HG02870 (cell line): Measurements from ENCODE around the gene SEZ6L2.
"Not testable (repeated sequence)": the region's sequence is repeated elsewhere in the genome, so short reads cannot be mapped to it uniquely, and the experiment has no call there.

Experiments
- ATAC-seq: cut with Tn5 transposase; IDR thresholded peaks from one replicate; pipeline ENCODE4 v1.9.1; 2021; ENCODE audit warnings: mild to moderate bottlenecking, moderate library complexity; ENCODE audit not compliant: unreplicated experiment

SEZ6L2 gene

DNA sequence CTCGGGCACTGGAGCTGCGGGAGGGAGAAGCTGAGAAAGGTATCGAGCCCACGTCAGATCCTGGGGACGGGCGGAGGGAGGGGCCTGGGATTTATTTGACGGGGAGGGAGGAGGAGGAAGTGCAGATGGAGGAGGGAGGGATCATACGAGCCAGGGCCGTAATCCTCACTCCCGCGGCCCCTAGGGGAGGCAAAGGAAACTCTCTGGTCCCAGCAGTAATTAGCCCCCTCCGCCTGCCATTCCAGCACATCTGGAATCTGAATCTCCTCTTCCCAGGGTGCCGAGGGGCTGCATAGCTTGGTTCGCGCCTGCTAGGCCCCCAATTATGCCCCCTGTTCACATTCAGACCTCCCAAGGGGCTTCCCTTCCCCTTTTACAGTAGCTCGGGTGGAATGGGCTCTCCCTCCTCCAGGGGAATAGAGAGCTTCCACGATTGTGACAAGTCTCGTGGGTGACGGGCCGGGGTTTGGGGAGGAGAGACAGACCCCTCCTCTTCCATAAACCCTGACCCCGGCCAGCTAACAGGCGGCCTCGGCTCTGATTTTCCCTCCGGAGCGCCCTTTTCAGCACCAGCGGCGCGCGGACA, at the start of gene SEZ6L2:
Gene SEZ6L2, minus strand, starts transcription at position 35 of the 586 bp plus-strand sequence. CDS start 531 bp downstream, outside the sequence.
- no peak for ATAC-seq

- ATAC-seq = no peak
These were observed 48.5 kb upstream of the SEZ6L2 start for GRCh38 chr16:29947897-29948296.

DNA sequence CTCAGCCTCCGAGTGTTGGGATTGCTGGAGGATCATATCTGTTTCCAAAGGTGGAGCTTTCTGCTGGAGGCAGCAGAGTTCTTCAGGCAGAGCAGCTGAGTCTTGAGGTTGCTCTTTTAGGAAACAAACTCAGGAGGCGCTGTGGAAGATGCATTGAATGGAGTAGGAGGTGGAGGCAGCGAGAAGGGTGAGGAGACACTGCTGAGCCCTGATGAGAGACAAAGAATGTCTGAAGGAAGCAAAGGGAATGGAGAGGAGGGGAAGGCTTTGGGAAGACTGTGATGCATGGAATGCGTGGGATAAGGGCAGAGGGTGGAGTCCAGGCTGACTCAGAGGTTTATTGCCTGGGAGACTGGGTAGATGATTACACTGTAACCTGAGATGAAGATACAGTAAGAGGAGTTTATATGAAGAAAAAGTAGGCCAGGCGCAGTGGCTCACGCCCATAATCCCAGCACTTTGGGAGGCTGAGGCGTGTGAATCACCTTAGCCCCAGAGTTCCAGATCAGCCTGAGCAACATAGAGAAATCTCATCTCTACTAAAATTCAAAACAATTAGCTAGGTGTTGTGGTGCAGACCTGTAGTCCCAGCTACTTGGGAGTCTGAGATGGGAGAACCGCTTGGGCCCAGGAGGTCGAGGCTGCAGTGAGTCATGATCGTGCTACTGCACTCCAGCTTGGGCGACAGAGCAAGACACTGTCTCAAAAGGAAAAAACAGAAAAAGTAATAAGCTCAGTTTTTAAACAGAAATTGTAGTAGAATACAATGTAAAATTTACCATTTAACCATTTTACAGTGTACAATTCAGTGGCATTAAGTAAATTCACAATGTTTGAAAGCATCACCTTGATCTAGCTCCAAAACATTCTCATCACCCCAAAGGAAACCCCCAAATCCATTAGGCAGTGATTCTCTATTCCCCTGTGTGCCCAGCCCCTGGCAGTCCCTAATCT, 44.8 kb upstream of the SEZ6L2 start:
- no peak for ATAC-seq

DNA sequence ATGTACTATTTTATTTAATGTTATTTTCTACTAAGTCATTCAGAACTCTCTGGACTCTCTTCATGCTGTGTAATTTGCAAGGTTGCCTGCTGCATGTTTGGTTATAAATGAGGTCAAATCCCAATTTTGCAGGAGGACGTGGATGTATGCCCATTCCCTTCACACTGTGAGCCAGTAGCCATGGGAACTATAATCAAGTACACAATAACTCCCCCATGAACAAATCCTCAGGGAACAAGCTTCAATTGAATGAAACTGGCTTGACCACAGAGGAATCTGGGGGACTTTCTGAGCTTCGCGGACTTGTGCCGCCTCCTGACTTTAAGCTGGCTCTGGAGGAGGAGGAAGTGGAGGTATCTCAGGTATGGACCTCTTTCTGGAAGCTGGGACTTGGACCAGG, 41.3 kb upstream of the SEZ6L2 start:
- ATAC-seq = no peak

GRCh38 chr16:29931750-29932149, 32.4 kb upstream of the SEZ6L2 start:
- not testable (repeated sequence) for ATAC-seq

DNA sequence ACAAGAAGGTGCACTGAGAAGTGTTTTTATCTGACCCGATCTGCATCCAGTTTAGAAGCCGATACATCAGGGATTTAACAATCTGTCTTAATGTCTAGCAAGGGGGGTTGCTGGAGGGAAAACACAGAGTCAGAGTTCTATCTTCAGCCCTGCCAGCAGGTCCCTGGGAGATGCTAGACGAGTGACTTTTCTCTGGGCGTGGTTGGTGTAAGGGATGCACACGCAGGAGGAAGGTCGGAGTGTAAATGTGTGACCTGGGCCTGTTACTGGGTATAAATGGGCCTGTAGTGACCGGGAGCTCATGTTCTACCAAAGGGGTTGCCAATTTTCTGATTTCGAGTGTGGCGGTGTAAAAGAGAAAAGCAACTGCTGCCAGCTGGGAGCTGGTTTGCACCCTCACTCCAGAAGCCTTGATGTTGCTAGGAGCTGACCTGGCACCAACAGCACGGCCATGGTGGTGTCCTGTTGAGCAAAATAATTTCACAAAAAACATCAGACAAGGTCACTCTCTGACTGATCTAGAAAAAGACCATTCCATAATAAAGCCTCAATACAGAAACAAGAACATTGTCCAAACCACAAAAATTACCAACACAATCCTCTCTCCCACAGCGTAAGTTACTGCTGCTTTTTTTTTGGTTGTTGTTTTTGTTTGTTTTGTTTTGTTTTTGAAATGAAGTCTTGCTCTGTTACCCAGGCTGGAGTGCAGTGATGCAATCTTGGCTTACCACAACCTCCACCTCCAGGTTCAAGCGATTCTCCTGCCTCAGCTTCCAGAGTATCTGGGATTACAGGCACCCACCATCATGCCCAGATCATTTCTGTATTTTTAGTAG, 27.9 kb upstream of the SEZ6L2 start:
- ATAC-seq = no peak

- ATAC-seq = no peak
These were observed 27.3 kb upstream of the SEZ6L2 start for GRCh38 chr16:29926711-29927052.

- peak; percentile 87 for ATAC-seq
These were observed 26.7 kb upstream of the SEZ6L2 start, which contains the start of gene KCTD13 for GRCh38 chr16:29925781-29926710. Gene KCTD13 (minus strand): TSS chr16:29926226. CDS start chr16:29926033, 193 bp downstream.

DNA sequence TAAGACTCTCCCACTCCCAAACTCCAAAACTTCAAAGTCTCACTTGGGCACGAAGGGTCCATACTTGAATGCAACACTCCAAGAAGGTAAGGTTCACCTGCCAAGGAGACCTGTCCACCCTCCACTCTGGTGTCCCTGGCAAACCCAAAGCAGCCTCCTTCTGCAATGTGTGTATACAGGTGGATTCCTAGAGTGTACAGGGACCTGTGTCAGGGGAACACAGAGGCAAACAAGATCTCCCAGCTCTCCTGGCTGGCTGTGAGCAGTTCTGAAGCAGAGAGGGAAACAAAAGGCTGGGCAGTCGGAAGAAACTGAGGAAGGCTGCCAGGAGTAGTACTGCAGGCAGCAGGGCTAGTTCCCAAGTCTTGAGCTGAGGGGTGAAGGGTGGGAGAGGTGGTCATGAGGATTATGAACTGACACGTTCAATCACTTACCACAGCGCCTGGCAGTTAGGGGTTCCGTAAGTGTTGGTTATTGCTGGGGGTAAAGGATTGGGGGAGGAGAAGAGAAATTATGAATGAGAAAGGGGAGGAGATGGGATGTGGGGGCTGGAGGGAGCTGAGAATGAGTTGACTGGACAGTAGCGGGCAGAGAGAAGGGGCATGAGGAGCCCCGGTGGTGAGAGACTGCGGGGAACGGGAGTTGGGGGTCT, 25.9 kb upstream of the SEZ6L2 start:
- ATAC-seq = no peak

DNA sequence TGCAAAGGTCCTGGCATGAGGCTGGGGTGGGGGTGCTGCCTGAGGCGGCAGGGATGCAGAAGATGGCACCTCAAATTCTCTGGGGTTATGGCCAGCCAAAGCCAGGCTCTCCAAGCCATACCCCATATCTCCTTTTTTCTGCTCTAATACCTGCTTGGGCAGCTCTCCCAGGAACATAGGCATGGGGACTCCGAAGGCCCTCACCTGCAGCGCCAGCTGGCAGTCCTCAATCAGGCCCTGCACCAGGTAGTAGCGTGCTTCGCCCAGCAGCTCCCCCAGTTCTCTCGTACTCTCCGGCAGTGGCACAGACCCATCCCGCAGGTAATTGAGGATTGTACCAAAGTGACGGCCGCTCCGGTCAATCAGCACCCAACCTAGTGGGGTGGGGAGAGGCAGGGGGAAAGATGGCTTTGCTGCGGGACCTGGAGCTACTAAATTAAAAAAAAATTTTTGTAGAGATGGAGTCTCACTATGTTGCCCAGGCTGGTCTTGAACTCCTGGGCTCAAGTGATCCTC, 23.7 kb upstream of the SEZ6L2 start:
- ATAC-seq = no peak

- no peak for ATAC-seq
These were observed 23.0 kb upstream of the SEZ6L2 start for GRCh38 chr16:29922326-29922725.

GRCh38 chr16:29921034-29921385, 21.7 kb upstream of the SEZ6L2 start:
- ATAC-seq = no peak

DNA sequence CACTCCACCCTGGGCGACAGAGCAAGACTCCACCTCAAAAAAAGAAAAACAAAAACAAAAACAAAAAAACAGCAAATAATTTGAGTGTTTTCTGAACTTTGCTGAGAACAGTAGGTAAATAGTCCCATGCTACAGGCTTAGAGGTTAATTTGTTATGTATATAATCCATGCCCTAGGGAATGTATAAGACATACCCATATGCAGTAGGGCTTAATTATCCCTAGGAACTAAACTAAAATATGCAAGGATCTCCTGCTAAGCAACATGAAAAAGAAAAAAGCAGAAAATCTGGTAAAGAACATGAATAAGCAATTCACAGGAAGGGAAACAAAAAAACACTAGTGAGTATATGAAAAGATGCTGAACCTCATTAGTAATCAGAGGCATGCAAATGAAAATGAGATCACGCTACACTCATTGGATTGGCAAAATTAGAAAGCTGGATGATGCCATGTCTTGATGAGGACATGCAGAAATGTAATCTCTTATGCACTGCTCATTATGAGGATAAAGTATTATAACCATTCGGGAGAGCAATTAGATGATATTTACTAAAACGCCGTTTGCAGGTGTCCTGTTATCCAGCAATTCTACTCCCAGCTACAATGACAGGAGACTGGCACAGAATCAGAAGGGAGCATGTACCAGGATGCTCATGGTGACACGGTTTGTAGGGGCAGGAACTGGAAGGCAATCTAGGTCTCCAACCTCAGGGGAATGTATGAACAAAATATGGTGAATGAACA, 21.1 kb upstream of the SEZ6L2 start:
- no peak for ATAC-seq

GRCh38 chr16:29916979-29917378, 17.6 kb upstream of the SEZ6L2 start:
- no peak for ATAC-seq

- ATAC-seq = no peak
These were observed 16.4 kb upstream of the SEZ6L2 start for GRCh38 chr16:29915590-29916247.

DNA sequence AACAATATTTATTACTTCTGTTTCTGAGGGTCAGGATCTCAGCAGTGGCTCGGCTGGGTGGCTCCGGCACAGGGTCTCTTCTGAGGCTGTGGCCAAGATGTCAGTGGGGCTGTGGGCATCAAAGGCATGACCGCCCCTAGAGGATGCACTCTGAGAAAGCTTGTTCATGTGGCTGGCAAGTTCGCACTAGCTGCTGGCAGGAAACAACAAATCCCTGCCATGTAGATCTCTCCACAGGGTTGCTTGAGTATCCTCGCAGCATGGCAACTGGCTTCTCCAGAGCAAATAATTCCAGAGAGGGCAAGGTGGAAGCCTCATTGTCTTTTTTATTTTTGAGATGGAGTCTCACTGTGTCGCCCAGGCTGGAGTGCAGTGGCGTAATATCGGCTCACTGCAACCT, 14.2 kb upstream of the SEZ6L2 start:
- no peak for ATAC-seq

DNA sequence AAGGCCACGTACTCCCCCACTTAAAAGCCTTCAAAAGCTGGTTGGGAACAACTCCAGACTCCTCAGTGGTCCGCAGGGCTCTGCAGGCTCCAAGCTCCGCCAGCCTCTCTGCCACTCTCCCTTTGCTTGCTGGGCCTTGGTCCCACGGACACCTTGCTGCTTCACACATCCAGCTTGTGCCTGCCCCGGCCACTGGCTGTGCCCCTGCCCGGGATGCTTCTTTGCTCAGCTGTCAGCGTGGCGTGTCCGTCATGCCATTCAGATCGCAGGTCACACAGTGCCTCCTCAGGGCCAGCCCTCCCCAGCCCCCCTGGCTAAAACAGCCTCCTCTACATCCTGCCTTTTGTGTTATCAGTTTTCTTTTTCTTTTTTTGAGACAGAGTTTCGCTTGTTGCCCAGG, 12.7 kb upstream of the SEZ6L2 start:
- ATAC-seq = no peak

DNA sequence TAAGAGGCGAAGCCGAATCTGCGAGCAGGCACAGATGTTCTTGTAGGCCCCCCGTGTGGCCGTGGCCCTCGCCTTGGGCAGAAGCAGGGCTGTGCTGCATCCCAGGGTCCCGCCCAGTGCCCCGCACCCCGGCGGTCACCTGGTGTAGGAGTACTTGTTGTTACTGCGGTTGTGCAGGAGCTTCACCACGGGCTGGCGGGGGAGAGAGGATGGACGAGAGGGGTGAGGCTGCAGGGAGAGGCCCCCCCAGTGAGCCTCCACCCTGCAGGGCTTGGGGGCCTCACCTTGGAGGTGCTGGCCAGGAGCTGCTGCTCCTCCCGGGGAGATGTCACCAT, 12.3 kb upstream of the SEZ6L2 start:
- no peak for ATAC-seq
